ENCODE measurements around the gene ARFIP1. TPM values are rescaled to one million over a fixed set of nuclear protein-coding genes. Genes with fewer than 3 reads are reported as not detected.

Gene ARFIP1
- total and polyA plus RNA-seq, 2 of the 8 experiments (the other 6 are each of a cell fraction or from before 2014, with no cell fraction given): 13.5 to 38.0 TPM

DNA sequence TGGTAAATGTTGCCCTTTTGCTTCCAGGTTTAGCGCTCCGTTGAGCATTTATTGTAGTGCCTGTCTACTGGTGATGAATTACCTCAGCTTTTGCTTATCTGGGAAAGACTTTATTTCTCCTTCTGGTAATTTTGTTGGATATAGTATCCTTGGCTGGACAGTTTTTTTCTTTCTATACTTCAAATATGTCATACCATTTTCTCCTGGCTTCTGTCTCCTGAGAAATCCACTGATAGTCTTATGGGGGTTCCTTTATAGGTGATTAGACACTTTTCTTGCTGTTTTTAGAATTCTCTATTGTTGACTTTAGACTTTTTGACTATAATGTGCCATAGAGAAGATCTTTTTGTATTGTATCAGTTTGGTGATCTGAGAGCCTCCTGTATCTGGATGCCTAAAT is 73.5 kb downstream of the ARFIP1 start:
- no peak overlapping the region for H2BK5ac ChIP-seq (ENCODE audit: low read depth, low read length)
- no peak overlapping the region for H2BK12ac ChIP-seq (ENCODE audit: low read depth, low read length)
- DNase-seq (ENCODE audit: low read depth in 1 of 2, low spot score in 2 of 2) (no peak), FAIRE-seq (no peak)
- H4K5ac ChIP-seq (ENCODE audit: insufficient read length, low read depth, low read length): no peak overlapping the region
- WGBS, 2 experiments (ENCODE audit: extremely low coverage in 1 of 2, insufficient coverage in 1 of 2, insufficient read length in 1 of 2, insufficient replicate concordance in 2 of 2, low coverage in 1 of 2, low lambda C conversion rate in 2 of 2, missing lambda C conversion rate in 1 of 2): 90% methylated on average over 2 of the region's 2 CpGs; no CpG with 5 or more reads in 1 of the 2 experiments
- CTCF ChIA-PET (ENCODE audit: partially characterized antibody): interaction anchor here (1.6 to 7.7 kb wide), 2 partner anchors 232 to 274 kb away, joined by 6 to 59 read pairs; no protein-coding TSS in a partner anchor
- no peak overlapping the region for H3K27ac ChIP-seq (ENCODE audit: low read depth, low read length)
- POLR2A ChIA-PET (ENCODE audit: partially characterized antibody): no interaction called here
- H2BK120ac ChIP-seq (replicated peaks; ENCODE audit: low read depth, low read length): no peak overlapping the region
- H3K23ac ChIP-seq (ENCODE audit: insufficient read length): no peak overlapping the region
- no peak overlapping the region for H3K18ac ChIP-seq (ENCODE audit: extremely low read depth, low read length)
- H4K91ac ChIP-seq (replicated peaks; ENCODE audit: insufficient read length, low read length): no peak overlapping the region
- peaks cover 0 to 34% of the 10 kb centered on the region in 2 experiments; a peak in 3 of 4 replicates for H3K79me2 ChIP-seq (ENCODE audit: control insufficient read depth in 1 of 2, insufficient read depth in 2 of 2, low read length in 2 of 2)
- no peak overlapping the region for H2BK20ac ChIP-seq (ENCODE audit: low read length)
- H4K8ac ChIP-seq (ENCODE audit: extremely low read depth, insufficient read depth, low read length): no peak overlapping the region
- H3K56ac ChIP-seq (replicated peaks; ENCODE audit: insufficient read length, low read depth, low read length): no peak overlapping the region
- no peak overlapping the region for H2AFZ ChIP-seq (ENCODE audit: low read length)
- no peaks in the 10 kb centered on the region; a peak in 1 of 8 replicates for H3K36me3 ChIP-seq (ENCODE audit: control insufficient read depth in 2 of 4, insufficient read depth in 4 of 4, low read length in 3 of 4)
- no peaks in the 10 kb centered on the region for H3K27me3 ChIP-seq (replicated peaks in 1 of 4; ENCODE audit: control insufficient read depth in 3 of 4, extremely low read depth in 1 of 4, insufficient read depth in 3 of 4, low read length in 3 of 4)
- H4K20me1 ChIP-seq (replicated peaks in 1 of 2; ENCODE audit: control insufficient read depth in 1 of 2, insufficient read depth in 2 of 2, low read length in 2 of 2): peaks cover 0 to 2% of the 10 kb centered on the region in 2 experiments
- H3K79me1 ChIP-seq (ENCODE audit: low read depth, low read length): no peaks in the 10 kb centered on the region
- no peak overlapping the region for H3K4ac ChIP-seq (replicated peaks; ENCODE audit: insufficient read length, low read depth, low read length)
- H3K4me1 ChIP-seq (replicated peaks in 1 of 4; ENCODE audit: control insufficient read depth in 3 of 4, insufficient read depth in 4 of 4, low read length in 3 of 4): peaks cover 7 to 17% (median 9%) of the 10 kb centered on the region in 4 experiments; a peak in 6 of 7 replicates
- H3K14ac ChIP-seq (ENCODE audit: insufficient read length): no peak overlapping the region
- H3K4me2 ChIP-seq (ENCODE audit: insufficient read depth in 1 of 2, low read depth in 2 of 2, low read length in 2 of 2): no peak overlapping the region
- H3K4me3 ChIP-seq (ENCODE audit: extremely low read depth in 1 of 4, insufficient read depth in 2 of 4, low read depth in 3 of 4, low read length in 4 of 4): no peak overlapping the region
- no peak overlapping the region for H3K9ac ChIP-seq (replicated peaks in 1 of 4; ENCODE audit: extremely low read depth in 1 of 4, low read depth in 3 of 4, low read length in 3 of 4)
- no peak overlapping the region for H2AK5ac ChIP-seq (ENCODE audit: low read depth, low read length)
- H3K9me3 ChIP-seq (ENCODE audit: insufficient read depth in 2 of 2, low read depth in 1 of 2, low read length in 1 of 2): peaks cover 0 to 3% of the 10 kb centered on the region in 2 experiments; a peak in 2 of 4 replicates
- no peak overlapping the region for H2BK15ac ChIP-seq (ENCODE audit: low read length)
- H3K23me2 ChIP-seq (ENCODE audit: low read depth, low read length): no peaks in the 10 kb centered on the region
- no peak for TF ChIP-seq CBX8 (IDR thresholded peaks at IDR 0.05; ENCODE audit: borderline replicate concordance, low read depth, low read length)
- no peak for TF ChIP-seq POU5F1 (IDR thresholded peaks at IDR 0.05; ENCODE audit: low read depth, low read length)
- no peak for TF ChIP-seq EZH2 (IDR thresholded peaks at IDR 0.05; ENCODE audit: low read depth, low read length, severe bottlenecking)
- TF ChIP-seq CBX5 (IDR thresholded peaks at IDR 0.05; ENCODE audit: low read depth, low read length): no peak
- TF ChIP-seq RFX5 (IDR thresholded peaks at IDR 0.05; ENCODE audit: borderline replicate concordance, low read depth, low read length): no peak
- TF ChIP-seq TEAD4 (IDR thresholded peaks at IDR 0.05; ENCODE audit: low read depth, low read length): no peak
- no peak for TF ChIP-seq GABPA (IDR thresholded peaks at IDR 0.05; ENCODE audit: borderline replicate concordance, insufficient read depth, low read length)
- no peak for TF ChIP-seq SAP30 (IDR thresholded peaks at IDR 0.05; ENCODE audit: insufficient read depth, insufficient replicate concordance, low read length)
- TF ChIP-seq GTF2F1 (IDR thresholded peaks at IDR 0.05; ENCODE audit: borderline replicate concordance, low read depth, low read length): no peak
- TF ChIP-seq BCL11A (IDR thresholded peaks at IDR 0.05; ENCODE audit: low read depth in 2 of 2, low read length in 2 of 2): no peak
- no peak for TF ChIP-seq SIRT6 (IDR thresholded peaks at IDR 0.05; ENCODE audit: low read length)
- TF ChIP-seq, protein P1, sequence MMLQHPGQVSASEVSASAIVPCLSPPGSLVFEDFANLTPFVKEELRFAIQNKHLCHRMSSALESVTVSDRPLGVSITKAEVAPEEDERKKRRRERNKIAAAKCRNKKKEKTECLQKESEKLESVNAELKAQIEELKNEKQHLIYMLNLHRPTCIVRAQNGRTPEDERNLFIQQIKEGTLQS (IDR thresholded peaks at IDR 0.05; ENCODE audit: insufficient read depth, low read depth, low read length): no peak
